Measurements from ENCODE around the gene DUT.

Gene DUT

GRCh38 chr15:48318131-48318530, 13.1 kb upstream of the DUT start:
- TF ChIP-seq TEAD4 (IDR thresholded peaks at IDR 0.05) (no peak), TCF12 (IDR thresholded peaks at IDR 0.05; ENCODE audit: low read depth) (no peak), ZBTB7A (IDR thresholded peaks at IDR 0.05; ENCODE audit: low read depth) (no peak), REST (IDR thresholded peaks at IDR 0.05; ENCODE audit: low read depth) (no peak), TAF1 (IDR thresholded peaks at IDR 0.05; ENCODE audit: low read depth) (no peak), NFIC (IDR thresholded peaks at IDR 0.05) (no peak), YY1 (IDR thresholded peaks at IDR 0.05; ENCODE audit: low read depth) (no peak), EGR1 (IDR thresholded peaks at IDR 0.05) (no peak)

DNA sequence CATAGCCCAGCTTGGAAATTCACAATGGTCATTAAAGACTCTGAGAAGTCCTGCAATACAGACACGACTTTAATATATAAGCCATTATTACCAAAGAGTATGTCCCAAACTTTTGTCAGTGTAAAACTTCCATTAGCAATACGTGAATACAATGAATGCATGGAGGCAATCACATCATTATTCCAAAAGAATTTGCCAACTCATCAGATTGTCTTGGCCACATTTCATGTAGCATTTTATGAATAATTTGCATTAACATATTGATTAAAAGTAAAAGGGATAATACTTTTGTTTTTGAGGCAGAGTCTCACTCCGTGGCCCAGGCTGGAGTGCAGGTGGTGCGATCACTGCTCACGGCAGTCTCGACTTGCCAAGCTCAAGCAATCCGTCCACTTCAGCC, 7.9 kb upstream of the DUT start:
- TF ChIP-seq CEBPB (IDR thresholded peaks at IDR 0.05) = no peak
- TF ChIP-seq EGR1 (IDR thresholded peaks at IDR 0.05) = no peak
- TF ChIP-seq TCF12 (IDR thresholded peaks at IDR 0.05; ENCODE audit: low read depth) = no peak

DNA sequence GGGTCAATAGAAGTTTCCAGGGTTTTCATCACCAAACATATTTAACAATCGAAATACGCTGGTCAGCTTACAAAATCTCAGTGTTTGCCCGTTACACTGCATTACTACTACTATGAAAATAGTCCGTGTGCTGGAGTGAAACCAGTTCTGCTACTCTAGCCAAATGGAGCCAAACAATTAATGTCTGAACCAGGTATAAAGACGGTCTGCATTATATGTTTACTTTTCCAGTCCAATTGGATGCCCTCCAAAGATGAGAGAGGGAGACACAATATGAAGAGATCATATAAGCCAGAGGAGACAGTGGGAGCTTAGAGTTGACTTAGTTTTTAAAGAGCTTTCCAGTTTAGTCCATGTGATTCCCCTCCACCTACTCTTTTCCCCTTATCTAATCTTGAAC, 6.3 kb upstream of the DUT start:
- TF ChIP-seq REST (IDR thresholded peaks at IDR 0.05; ENCODE audit: low read depth) = no peak

- TF ChIP-seq EP300 (IDR thresholded peaks at IDR 0.05; ENCODE audit: borderline replicate concordance) (no peak), ZBTB7A (IDR thresholded peaks at IDR 0.05; ENCODE audit: low read depth) (no peak), FOXM1 (IDR thresholded peaks at IDR 0.05; ENCODE audit: borderline replicate concordance, low read depth) (no peak), EGR1 (IDR thresholded peaks at IDR 0.05) (no peak), TAF1 (IDR thresholded peaks at IDR 0.05; ENCODE audit: low read depth) (no peak), TCF12 (IDR thresholded peaks at IDR 0.05; ENCODE audit: low read depth) (no peak), REST (IDR thresholded peaks at IDR 0.05; ENCODE audit: low read depth) (no peak), RAD21 (IDR thresholded peaks at IDR 0.05; ENCODE audit: low read depth) (no peak)
- TF ChIP-seq, protein P1, sequence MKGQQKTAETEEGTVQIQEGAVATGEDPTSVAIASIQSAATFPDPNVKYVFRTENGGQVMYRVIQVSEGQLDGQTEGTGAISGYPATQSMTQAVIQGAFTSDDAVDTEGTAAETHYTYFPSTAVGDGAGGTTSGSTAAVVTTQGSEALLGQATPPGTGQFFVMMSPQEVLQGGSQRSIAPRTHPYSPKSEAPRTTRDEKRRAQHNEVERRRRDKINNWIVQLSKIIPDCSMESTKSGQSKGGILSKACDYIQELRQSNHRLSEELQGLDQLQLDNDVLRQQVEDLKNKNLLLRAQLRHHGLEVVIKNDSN (IDR thresholded peaks at IDR 0.05) = no peak
These were observed 5.8 kb upstream of the DUT start for GRCh38 chr15:48325400-48325799.

DNA sequence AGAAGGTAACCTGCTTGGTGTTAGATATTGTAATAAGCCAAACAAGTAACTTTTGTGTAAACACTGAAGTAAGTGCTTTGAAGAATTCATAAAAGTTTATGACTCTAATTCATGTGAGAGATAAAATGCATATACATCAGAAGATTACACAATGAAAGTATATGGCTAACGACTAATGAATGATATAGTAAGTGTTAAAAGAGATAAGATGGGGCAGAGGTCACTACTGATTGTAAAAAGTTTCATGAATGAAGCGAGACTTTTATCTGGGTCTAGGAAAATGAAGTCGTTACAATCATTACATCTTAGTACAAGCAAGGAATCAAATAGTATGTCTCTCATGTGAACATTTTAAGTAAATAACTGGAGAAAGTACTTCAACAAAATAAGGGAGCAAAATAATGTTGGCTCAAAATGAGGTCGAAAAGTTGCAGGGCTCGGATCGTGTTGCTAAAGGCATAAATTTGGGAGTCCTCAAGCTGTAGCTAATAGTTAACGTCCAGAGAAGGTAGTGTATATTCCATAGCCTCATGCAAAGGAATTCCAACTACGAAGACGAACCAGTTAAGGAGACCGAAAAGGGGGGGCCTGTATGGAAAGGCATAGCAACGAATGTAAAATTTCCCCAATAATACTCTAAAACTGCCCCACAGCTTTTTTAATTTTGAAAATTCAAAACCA, 984 bp upstream of the DUT start:
- no peak for TF ChIP-seq EP300 (IDR thresholded peaks at IDR 0.05; ENCODE audit: borderline replicate concordance)
- TF ChIP-seq MAX (IDR thresholded peaks at IDR 0.05) = no peak
- no peak for TF ChIP-seq ZBTB7A (IDR thresholded peaks at IDR 0.05; ENCODE audit: low read depth)

DNA sequence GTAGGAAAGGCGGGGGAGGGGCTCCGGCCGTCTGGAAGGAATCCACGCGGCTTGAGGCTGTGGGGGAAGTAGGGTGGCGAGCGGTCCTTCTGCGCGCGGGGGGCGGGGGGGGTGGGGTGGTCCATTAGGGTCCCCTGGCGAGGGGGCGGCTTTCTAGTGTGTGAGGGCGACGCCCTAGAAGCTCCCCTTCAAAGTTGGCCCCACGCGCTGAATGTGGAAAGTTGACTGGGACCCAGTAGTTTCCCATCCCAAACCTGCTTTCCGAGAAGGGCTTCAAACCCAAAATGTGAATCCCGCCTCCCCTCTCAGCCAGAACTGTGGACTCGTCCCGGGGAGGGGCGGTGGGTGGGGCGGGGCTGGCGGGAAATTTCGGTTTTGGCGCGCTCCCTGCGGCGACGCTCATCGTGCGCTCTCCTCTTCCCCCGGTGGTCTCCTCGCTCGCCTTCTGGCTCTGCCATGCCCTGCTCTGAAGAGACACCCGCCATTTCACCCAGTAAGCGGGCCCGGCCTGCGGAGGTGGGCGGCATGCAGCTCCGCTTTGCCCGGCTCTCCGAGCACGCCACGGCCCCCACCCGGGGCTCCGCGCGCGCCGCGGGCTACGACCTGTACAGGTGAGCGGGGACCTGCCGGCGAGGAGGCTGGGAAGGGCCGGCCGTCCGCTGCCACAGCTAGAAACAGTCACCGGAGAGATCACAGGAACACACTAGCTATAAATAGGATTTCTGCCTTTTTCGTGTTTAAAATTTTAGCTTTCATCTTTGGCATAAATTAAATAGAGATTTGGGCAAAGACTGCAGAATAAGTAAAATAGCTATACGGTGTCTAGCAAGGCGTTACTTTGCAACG, 790 bp downstream of the DUT start:
- TF ChIP-seq TAF1 (IDR thresholded peaks at IDR 0.05; ENCODE audit: low read depth) = peak; percentile 42; the same call in 1 of the 2 replicates
- no peak for TF ChIP-seq CREB1 (IDR thresholded peaks at IDR 0.05; ENCODE audit: low read depth)
- TF ChIP-seq MAX (IDR thresholded peaks at IDR 0.05) = peak; percentile 70
